ENCODE results near the gene TCF12.

TCF12 gene

GRCh38 chr15:57167821-57168395, 249.5 kb downstream of the TCF12 start:
- no peak for DNase-seq (ENCODE audit: low read depth, low spot score)

DNA sequence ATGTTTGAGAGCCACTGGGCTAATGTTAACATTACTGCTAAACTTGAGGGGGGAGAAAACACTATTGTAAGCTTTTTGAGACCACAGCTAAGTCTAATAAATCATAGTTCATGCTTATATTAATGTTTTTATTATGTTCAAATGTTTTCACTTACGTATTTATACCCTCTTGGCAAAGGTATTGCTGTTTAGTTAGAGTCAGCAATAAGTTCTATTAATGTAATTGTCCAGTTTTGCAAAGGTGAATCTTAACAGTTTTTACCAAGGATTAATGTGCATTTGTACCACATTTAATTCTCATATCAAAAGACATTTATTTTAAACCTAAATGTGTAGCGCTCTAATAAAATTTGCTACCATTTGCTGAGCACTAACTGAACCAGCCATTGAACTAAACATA, 251.2 kb downstream of the TCF12 start:
- no peak for DNase-seq (ENCODE audit: low read depth, low spot score)

GRCh38 chr15:57171426-57171825, 253.0 kb downstream of the TCF12 start:
- no peak for DNase-seq (ENCODE audit: low read depth, low spot score)

DNA sequence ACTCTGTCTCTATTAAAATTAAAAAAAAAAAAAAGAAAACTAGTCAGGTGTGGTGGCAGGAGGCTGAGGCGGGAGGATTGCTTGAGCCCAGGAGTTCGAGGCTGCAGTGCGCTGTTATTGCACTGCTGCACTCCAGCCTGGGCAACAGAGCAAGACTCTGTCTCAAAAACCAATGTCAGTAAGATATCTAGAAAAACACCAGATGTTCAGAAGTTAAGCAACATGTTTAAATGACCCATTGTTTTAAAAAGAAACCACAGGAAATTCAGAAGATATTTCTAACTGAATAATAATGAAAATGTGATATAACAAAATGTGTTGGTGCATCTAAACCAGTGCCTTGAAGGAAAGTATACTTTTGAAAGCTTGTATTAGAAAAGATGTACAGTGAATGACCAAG, 254.5 kb downstream of the TCF12 start:
- DNase-seq (ENCODE audit: low read depth, low spot score) = no peak

DNA sequence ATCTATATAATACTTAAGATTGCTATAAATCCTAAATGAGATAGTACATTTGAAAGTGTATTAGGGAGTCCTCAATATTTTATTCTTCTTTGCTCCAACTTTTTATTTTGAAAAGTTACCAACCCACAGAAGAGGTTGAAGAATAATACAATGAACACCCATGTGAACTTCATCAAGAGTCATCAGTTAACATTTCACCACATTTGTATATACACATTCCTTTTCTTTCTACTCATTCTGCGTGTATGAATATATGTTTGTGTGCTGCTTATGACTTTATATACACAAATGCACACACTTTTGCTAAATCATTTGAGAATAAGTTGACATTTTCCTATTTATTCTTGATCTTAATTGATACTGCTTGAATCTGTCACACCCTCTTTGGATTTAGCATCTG, 264.6 kb downstream of the TCF12 start:
- DNase-seq (ENCODE audit: low read depth, low spot score) = no peak

DNA sequence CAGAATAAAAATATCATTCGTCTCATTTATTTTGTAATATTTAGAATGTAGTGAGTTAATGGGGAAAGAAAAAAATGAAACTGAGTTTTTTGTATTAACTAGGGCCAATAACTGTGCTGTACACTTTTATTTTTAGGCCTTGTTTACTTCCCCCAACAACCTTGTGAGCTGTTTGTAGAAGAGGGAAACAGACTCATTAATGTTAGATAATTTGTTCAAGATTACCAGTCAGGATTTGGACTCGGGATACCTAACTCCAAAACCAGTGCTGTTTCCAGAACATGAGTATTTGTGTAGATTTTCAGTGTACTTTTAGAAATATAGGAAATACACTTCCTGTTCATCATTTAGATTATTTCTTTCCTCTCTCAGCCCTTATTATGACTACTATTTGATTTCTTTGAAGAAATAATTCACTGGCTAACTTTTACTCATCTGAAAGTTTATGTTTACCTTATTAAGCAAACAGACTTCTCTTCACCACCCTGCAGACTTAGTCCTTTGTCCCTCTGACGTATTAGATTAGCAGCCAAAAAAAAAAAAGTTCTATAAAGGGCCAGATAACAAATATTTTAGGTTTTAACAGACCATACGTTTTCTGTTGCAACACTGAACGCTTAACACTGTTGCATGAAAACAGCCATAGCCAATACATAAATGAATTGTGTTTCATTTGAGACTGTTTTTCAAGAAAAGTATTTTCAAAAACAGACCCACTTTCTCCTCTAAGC, 265.3 kb downstream of the TCF12 start:
- no peak for DNase-seq (ENCODE audit: low read depth, low spot score)

DNA sequence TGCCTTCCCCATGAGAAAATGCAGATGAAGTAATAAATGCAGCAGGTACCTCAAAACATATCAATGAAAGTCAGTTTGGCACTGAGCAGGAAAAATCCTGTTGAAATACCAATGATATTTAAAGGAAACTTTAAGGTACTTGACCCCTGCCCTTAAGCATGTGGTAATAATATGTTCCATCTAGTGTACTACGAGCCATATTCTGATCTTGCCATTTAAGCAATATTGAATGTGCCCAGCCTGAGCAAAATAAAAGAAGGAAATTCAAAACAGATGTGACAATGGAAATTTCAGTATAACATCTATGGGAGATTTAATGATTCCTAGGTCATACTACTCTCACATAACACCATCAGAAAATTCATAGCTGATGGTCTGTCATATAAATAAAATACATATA, 266.1 kb downstream of the TCF12 start:
- no peak for DNase-seq (ENCODE audit: low read depth, low spot score)

GRCh38 chr15:57185507-57186074, 267.1 kb downstream of the TCF12 start:
- no peak for DNase-seq (ENCODE audit: low read depth, low spot score)

DNA sequence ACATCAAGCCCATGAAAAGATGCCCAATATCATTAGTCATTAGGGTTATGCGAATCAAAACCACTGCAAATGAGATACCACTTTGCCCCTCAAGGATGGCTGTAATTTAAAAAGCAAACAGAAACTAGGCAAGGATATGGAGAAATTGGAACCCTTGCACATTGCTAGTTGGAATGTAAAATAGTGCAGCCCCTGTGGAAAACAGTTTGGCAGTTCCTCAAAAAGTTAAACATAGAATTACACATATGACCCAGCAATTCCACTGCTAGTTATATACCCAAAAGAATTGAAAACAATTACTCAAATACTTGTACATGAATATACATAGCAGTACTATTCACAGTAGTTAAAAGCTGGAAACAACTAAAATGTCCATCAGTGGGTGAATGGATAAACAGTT, 271.0 kb downstream of the TCF12 start:
- DNase-seq (ENCODE audit: low read depth, low spot score) = no peak

DNA sequence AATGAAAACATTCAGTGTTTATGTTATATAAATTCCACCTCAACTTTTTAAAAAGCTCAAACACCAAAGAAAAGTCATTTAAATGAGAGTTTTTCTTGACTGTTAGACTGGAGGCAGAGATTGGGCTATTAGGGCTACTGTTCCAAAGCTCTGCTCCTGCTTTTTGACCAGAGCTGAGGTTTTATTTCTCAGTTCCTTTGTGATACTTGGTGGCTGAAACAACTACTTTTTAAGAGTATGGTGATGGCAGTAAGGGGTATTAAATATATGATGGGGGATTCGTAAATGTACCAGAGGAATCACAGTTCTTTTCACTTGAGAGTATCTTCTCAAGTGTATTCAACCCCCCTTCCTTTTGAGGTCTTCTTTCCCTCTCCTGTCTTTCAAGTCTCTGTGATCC, 271.8 kb downstream of the TCF12 start:
- DNase-seq (ENCODE audit: low read depth, low spot score) = no peak

- DNase-seq (ENCODE audit: low read depth, low spot score) = no peak
These were observed 274.7 kb downstream of the TCF12 start for GRCh38 chr15:57193161-57193560.

- no peak for DNase-seq (ENCODE audit: low read depth, low spot score)
These were observed 276.9 kb downstream of the TCF12 start for GRCh38 chr15:57195326-57195725.

DNA sequence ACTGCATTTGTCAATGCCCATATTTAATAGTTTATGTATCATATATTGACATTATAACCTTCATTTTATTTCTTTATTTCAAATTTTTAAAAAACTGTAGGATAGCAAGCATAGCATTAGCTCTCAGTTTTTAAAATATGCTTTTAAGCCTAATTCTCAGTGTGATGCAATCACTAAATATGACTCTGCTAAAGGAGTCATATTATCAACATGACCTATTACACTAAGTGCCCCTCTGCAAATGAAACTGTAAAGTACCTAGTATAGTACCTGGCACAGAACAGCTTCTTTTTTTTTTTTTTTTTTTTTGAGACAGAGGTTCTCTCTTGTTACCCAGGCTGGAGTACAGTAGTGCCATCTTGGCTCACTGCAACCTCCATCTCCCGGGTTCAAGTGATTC, 278.4 kb downstream of the TCF12 start:
- no peak for DNase-seq (ENCODE audit: low read depth, low spot score)

DNA sequence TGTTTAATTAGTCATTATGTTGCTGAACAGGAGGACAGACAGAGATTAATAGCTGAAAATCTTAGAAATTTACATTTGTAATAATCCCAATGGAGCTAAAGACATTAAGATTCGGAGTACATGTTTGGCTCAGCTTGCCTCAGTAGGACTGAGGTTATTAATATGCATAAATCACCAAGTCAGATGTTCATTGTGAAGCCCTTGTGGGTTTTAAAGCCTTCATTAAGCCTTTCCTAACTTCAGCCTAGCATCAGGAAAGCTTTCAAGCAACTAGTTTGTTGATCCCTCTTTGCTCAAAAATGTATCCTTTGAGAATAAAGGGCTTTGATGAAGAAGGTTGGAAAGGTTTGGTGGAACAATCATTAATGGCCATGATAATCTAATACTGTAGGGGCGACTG, 279.7 kb downstream of the TCF12 start:
- DNase-seq (ENCODE audit: low read depth, low spot score) = no peak

- DNase-seq (ENCODE audit: low read depth, low spot score) = no peak
These were observed 280.3 kb downstream of the TCF12 start for GRCh38 chr15:57198654-57199291.

DNA sequence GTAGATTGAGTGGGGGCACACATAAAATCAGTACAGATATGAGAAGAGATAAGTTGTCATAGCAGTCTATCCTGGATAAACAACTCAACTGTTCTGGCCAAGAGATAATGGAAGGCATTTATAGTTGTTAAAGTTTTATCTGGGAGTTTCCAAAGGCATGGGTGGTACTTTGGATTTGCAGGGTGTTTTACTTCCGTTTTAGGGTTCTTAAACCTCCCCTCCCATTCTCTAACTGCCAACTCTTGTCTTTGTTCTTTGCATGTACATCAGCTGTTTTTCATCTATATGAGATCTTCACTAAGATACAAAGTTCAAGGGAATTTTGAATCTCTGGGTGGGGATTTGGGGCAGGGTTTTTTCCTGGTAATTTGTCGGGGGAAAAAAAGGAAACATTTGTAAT, 283.1 kb downstream of the TCF12 start:
- no peak for DNase-seq (ENCODE audit: low read depth, low spot score)

DNA sequence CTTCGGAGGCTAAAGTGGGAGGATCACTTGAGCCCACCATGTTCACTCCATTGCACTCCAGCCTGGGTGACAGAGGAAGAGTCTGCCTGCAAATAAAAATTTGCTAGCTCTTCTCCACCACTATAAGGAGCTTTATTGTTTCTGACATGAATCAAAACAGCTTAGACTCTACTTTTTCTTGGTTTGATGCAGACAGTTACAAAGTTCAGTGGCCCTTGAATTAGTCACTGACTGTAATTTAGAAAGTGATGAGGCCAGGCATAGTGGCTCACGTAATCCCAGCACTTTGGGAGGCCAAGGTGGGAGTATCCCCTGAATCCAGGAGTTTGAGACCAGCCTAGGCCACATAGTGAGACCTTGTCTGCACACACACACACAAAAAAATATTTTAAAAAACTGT, 285.5 kb downstream of the TCF12 start:
- DNase-seq (ENCODE audit: low read depth, low spot score) = no peak

- DNase-seq (ENCODE audit: low read depth, low spot score) = no peak
These were observed 286.8 kb downstream of the TCF12 start for GRCh38 chr15:57205027-57205855.

DNA sequence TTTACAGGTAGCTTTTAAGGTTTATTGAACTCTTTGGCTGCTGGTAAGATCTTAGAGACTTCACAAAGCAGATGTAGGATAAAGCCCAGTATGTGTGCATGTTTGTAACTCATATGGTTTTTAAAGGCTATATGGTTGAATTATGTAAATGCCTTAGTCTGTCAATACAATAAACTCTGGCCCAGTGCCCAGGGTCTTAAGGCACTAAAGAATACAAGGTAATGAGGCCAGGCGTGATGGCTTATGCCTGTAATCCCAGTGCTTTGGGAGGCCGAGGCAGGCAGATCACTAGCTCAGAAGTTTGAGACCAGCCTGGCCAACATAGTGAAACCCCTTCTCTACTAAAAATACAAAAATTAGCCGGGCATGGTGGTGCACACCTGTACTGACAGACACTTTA, 287.6 kb downstream of the TCF12 start:
- DNase-seq (ENCODE audit: low read depth, low spot score) = no peak

GRCh38 chr15:57213862-57214261, 295.4 kb downstream of the TCF12 start:
- DNase-seq (ENCODE audit: low read depth, low spot score) = no peak

DNA sequence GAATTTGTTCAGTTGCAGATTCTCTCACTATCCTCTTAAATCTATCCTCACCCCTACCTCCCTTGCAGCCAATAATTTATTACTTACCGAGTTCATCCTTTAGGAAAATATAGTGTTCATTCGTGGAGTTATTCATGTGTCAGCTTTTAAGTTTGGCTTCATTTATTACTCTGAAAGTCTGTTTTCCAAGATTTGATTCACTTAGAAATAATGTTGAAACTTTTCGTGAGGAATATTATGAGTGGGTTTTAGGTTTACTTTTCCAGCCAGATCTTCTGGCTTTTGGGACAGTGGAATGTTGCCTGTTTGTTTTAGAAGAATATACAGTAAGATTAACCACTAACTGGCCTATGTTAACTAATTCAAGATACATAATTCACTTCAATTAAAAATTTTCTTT, 296.9 kb downstream of the TCF12 start:
- DNase-seq (ENCODE audit: low read depth, low spot score) = no peak

DNA sequence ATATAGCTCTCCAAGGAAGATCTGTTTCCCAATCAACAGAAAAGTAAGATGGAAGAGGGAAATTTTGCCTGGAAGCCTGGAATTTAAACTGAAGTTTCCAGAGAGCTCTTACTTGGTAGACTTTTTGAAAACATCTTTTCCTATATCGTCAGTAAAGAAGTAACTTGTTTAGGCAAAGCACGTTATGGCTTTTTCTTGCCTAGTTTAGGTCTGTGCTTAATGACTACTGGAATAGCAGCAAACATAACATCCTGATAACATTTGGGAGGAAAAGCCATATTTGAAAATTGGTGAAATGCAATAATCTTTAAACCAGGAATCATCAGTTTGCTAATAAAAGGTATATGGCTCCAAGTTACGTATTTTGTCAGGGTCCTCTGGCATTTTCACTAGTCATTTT, 297.4 kb downstream of the TCF12 start:
- DNase-seq (ENCODE audit: low read depth, low spot score) = no peak
